Measurements from ENCODE around the gene PASD1.

Gene PASD1

DNA sequence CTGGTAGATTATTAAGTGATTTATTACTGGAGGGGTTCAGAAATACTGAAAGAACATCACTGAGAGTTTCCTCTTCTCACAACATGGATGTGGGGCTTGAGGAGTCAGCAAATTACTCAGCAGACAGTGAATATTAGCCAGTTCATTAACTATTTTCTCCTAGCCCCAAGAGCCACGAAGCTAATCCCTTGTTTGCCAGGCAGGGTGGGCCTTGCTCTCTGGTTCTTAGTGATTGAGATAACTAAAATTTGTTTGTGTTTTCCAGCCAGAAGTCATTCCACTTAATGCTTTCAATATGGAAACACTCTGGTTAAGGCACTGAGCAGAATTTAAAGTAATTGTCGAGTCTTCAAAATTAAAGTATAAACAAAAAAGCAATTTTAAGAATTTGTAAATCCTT, 40.1 kb upstream of the PASD1 start:
- Histone ChIP-seq H3K4me1 (ENCODE audit: low read depth, poor library complexity, severe bottlenecking) (no peaks in the 10 kb centered on the region), H3K79me2 (ENCODE audit: insufficient read depth, low read depth) (no peaks in the 10 kb centered on the region), H3K4me3 (IDR thresholded peaks at IDR 0.05; ENCODE audit: insufficient read depth, low read depth, low read length) (no peak overlapping the region), H3K36me3 (ENCODE audit: insufficient read depth) (no peaks in the 10 kb centered on the region), H2AFZ (ENCODE audit: low read depth) (no peak overlapping the region), H3K9ac (no peak overlapping the region), H3K4me2 (no peak overlapping the region), H3K27me3 (ENCODE audit: insufficient read depth, low read depth) (no peaks in the 10 kb centered on the region), H4K20me1 (ENCODE audit: insufficient read depth) (no peaks in the 10 kb centered on the region), H3K27ac (no peak overlapping the region)
- TF ChIP-seq, protein P1, sequence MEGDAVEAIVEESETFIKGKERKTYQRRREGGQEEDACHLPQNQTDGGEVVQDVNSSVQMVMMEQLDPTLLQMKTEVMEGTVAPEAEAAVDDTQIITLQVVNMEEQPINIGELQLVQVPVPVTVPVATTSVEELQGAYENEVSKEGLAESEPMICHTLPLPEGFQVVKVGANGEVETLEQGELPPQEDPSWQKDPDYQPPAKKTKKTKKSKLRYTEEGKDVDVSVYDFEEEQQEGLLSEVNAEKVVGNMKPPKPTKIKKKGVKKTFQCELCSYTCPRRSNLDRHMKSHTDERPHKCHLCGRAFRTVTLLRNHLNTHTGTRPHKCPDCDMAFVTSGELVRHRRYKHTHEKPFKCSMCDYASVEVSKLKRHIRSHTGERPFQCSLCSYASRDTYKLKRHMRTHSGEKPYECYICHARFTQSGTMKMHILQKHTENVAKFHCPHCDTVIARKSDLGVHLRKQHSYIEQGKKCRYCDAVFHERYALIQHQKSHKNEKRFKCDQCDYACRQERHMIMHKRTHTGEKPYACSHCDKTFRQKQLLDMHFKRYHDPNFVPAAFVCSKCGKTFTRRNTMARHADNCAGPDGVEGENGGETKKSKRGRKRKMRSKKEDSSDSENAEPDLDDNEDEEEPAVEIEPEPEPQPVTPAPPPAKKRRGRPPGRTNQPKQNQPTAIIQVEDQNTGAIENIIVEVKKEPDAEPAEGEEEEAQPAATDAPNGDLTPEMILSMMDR (conservative IDR thresholded peaks at IDR 0.05; ENCODE audit: low read depth, low read length) = no peak

DNA sequence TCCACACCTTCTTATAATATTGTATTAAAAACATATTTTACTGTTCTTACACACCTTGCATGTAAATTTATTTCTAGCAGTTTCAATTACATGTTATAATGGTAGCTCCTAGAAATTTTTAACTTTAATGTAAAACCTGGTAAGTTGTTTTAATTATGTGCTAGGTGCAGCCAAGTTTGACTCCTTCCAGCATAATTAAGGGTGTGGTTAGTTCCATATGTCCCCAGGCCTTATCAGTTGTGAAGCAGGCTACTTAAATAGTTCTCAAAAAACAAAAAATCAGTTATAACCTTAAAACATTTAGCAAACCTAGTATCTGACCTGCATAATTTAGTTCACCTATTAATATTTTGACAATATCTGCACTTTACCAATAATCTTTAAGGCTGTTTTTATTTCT, 26.9 kb upstream of the PASD1 start:
- no peak overlapping the region for H2AFZ ChIP-seq (ENCODE audit: low read depth)
- H3K4me3 ChIP-seq (IDR thresholded peaks at IDR 0.05; ENCODE audit: insufficient read depth, low read depth, low read length) = no peak overlapping the region
- H3K27ac ChIP-seq = no peak overlapping the region
- no peak overlapping the region for H3K9ac ChIP-seq
- H3K4me2 ChIP-seq = no peak overlapping the region
- no peaks in the 10 kb centered on the region for H3K4me1 ChIP-seq (ENCODE audit: low read depth, poor library complexity, severe bottlenecking)
- no peaks in the 10 kb centered on the region for H3K79me2 ChIP-seq (ENCODE audit: insufficient read depth, low read depth)
- H4K20me1 ChIP-seq (ENCODE audit: insufficient read depth) = no peaks in the 10 kb centered on the region
- no peaks in the 10 kb centered on the region for H3K36me3 ChIP-seq (ENCODE audit: insufficient read depth)
- no peaks in the 10 kb centered on the region for H3K27me3 ChIP-seq (ENCODE audit: insufficient read depth, low read depth)
- TF ChIP-seq, protein P1 (conservative IDR thresholded peaks at IDR 0.05; ENCODE audit: low read depth, low read length) = no peak

DNA sequence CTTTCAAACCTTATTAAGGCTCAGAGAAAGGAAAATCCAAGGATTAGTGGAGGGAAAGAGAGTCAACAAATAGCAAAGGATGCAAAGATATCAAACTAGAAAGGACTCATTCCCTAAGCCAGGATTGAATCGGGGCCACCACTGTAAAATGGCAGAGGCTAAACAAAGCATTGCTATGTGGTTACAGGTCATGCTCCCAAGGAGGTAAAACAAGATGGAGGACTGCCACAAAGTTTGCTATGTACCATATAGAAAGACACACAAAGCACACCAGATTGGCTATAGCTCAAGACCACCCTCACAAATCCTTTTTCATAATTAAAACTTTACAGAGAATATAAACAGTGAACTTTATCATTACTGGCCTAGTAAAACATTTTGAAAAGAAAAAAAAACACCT, 25.9 kb upstream of the PASD1 start:
- Histone ChIP-seq H3K9ac (no peak overlapping the region), H3K27ac (no peak overlapping the region)

DNA sequence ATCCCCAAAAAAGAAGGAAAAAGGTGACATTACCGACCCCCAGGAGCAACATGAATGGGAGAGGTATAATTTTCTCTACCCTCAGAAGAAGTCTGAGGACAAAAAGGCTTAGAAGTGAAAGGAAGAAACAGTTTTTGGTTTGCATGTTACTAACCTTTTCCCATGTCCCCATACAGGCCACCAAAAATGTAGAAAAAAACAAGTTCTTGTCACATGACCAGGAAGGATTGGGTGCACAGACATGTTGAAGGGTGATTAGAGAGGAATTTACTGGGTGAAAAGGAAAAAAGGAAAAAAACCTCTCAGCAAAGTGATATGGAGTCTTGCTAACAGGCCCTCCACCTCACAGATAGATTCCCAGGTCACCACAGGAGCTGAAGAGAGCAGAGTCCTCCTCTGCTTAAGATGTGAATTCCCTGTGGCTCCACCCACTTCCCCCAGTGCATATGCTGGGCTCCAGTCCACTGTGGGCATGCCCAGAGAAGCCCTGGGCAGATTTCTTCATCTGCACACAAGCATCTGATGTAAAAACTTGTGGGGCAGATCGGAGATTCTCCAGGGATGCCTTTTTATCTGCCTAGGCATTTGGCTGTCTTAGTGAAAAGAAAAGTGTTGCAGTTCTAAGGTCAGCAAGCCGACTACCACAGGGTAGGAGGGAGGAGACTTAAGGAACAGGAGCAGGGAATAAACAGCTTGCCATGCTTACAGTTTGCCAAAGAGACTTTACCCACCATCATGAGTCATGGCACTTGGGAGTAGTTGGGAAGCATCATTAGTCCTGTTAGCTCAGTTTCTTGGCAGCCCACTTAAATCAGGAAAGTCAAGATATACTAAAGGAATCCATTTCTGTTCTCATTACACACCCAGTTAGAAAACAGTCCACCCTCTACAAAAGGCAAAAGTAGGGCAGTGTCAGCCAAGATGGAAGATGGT, 25.0 kb upstream of the PASD1 start:
- TF ChIP-seq, protein P1 (conservative IDR thresholded peaks at IDR 0.05; ENCODE audit: low read depth, low read length) = no peak
- Histone ChIP-seq H3K4me2 (no peak overlapping the region), H3K9ac (no peak overlapping the region), H3K36me3 (ENCODE audit: insufficient read depth) (no peaks in the 10 kb centered on the region), H3K79me2 (ENCODE audit: insufficient read depth, low read depth) (no peaks in the 10 kb centered on the region), H3K27me3 (ENCODE audit: insufficient read depth, low read depth) (no peaks in the 10 kb centered on the region), H2AFZ (ENCODE audit: low read depth) (no peak overlapping the region), H3K4me1 (ENCODE audit: low read depth, poor library complexity, severe bottlenecking) (no peaks in the 10 kb centered on the region), H3K4me3 (IDR thresholded peaks at IDR 0.05; ENCODE audit: insufficient read depth, low read depth, low read length) (no peak overlapping the region), H3K27ac (no peak overlapping the region), H4K20me1 (ENCODE audit: insufficient read depth) (no peaks in the 10 kb centered on the region)

More for the DNA sequence above, 25.9 kb upstream of the PASD1 start:
- TF ChIP-seq, protein P1 (conservative IDR thresholded peaks at IDR 0.05; ENCODE audit: low read depth, low read length) = no peak
- H3K27me3 ChIP-seq (ENCODE audit: insufficient read depth, low read depth) = no peaks in the 10 kb centered on the region
- H3K4me1 ChIP-seq (ENCODE audit: low read depth, poor library complexity, severe bottlenecking) = no peaks in the 10 kb centered on the region
- H3K4me2 ChIP-seq = no peak overlapping the region
- H2AFZ ChIP-seq (ENCODE audit: low read depth) = no peak overlapping the region
- no peaks in the 10 kb centered on the region for H3K36me3 ChIP-seq (ENCODE audit: insufficient read depth)
- H3K4me3 ChIP-seq (IDR thresholded peaks at IDR 0.05; ENCODE audit: insufficient read depth, low read depth, low read length) = no peak overlapping the region
- no peaks in the 10 kb centered on the region for H3K79me2 ChIP-seq (ENCODE audit: insufficient read depth, low read depth)
- no peaks in the 10 kb centered on the region for H4K20me1 ChIP-seq (ENCODE audit: insufficient read depth)

Data from KMS-11 (cell line).